ENCODE data around the gene MTHFD1.

MTHFD1 gene

GRCh38 chr14:64488590-64489099 lies 100.5 kb downstream of the MTHFD1 start:
- TF ChIP-seq CTCF (IDR thresholded peaks at IDR 0.05; ENCODE audit: low read depth, low read length, missing control alignments) = no peak
- DNase-seq (ENCODE audit: extremely low read depth, low read depth) = no peak
- H3K4me3 ChIP-seq (replicated peaks; ENCODE audit: low read depth, low read length) = no peak overlapping the region

GRCh38 chr14:64491637-64492036 lies 103.5 kb downstream of the MTHFD1 start:
- no peak for DNase-seq (ENCODE audit: extremely low read depth, low read depth)
- no peak overlapping the region for H3K4me3 ChIP-seq (replicated peaks; ENCODE audit: low read depth, low read length)
- TF ChIP-seq CTCF (IDR thresholded peaks at IDR 0.05; ENCODE audit: low read depth, low read length, missing control alignments) = no peak

GRCh38 chr14:64493455-64493854 lies 105.3 kb downstream of the MTHFD1 start:
- TF ChIP-seq CTCF (IDR thresholded peaks at IDR 0.05; ENCODE audit: low read depth, low read length, missing control alignments) = no peak
- H3K4me3 ChIP-seq (replicated peaks; ENCODE audit: low read depth, low read length) = no peak overlapping the region
- no peak for DNase-seq (ENCODE audit: extremely low read depth, low read depth)

GRCh38 chr14:64495252-64495651 lies 107.1 kb downstream of the MTHFD1 start:
- TF ChIP-seq CTCF (IDR thresholded peaks at IDR 0.05; ENCODE audit: low read depth, low read length, missing control alignments) = no peak
- no peak for DNase-seq (ENCODE audit: extremely low read depth, low read depth)

GRCh38 chr14:64496764-64497163 lies 108.6 kb downstream of the MTHFD1 start:
- no peak overlapping the region for H3K4me3 ChIP-seq (replicated peaks; ENCODE audit: low read depth, low read length)
- DNase-seq (ENCODE audit: extremely low read depth, low read depth) = no peak
- no peak for TF ChIP-seq CTCF (IDR thresholded peaks at IDR 0.05; ENCODE audit: low read depth, low read length, missing control alignments)

More at GRCh38 chr14:64495252-64495651, 107.1 kb downstream of the MTHFD1 start:
- H3K4me3 ChIP-seq (replicated peaks; ENCODE audit: low read depth, low read length) = no peak overlapping the region

- no peak for DNase-seq (ENCODE audit: extremely low read depth, low read depth)
- TF ChIP-seq CTCF (IDR thresholded peaks at IDR 0.05; ENCODE audit: low read depth, low read length, missing control alignments) = no peak
- H3K4me3 ChIP-seq (replicated peaks; ENCODE audit: low read depth, low read length) = no peak overlapping the region
These were observed 111.9 kb downstream of the MTHFD1 start for GRCh38 chr14:64500088-64500487.

All from HFF-Myc (cell line).